HCT116 (cell line): ENCODE data around the gene RASAL2. TPM values are rescaled to one million over a fixed set of nuclear protein-coding genes. Genes with fewer than 3 reads are reported as not detected.

Experiments used
- ATAC-seq: fragments of 200-7000 bp; cut with Tn5 transposase; 2 replicates; pipeline ENCODE4 v1.9.1; 2020; ENCODE audit warnings: mild to moderate bottlenecking, moderate library complexity
- BruUV-seq: library from RNA; stranded (reverse); fragments of 400-500 nt; replicated peaks from 2 replicates; lab custom pipeline; 2021; lab: Mats Ljungman, UMichigan
- CTCF ChIA-PET: fragments of 300-600 bp; sonication (Branson Sonifier 250); formaldehyde crosslinking; loops from one replicate; lab custom pipeline; 2021; ENCODE audit warnings: antibody characterized with exemption; lab: Charles Lee
- POLR2A ChIA-PET: fragments of 300-600, 350-600 bp; sonication (Branson Sonifier 250); formaldehyde crosslinking; loops from one replicate; lab custom pipeline; 2021; ENCODE audit warnings: antibody characterized with exemption; lab: Charles Lee
- RAD21 ChIA-PET, 2 experiments: fragments of 300-600 bp; sonication (Branson Sonifier 250); formaldehyde crosslinking; loops; one replicate each; lab custom pipeline; 2023; ENCODE audit warnings: low total read pairs in 2 of 2; ENCODE audit not compliant: uncharacterized antibody in 2 of 2, unreplicated experiment in 2 of 2, low non-redundant PET in 1 of 2; lab: Charles Lee
- DNase-seq: peaks from one replicate; pipeline ENCODE4 v3.0.0-alpha.2; 2010; ENCODE audit warnings: low read depth, low spot score
- H2AFZ ChIP-seq: fragments of 200-600 bp; shearing (Covaris generic), sonication (generic); 2 replicates; pipeline ENCODE4 v1.6.1; 2017; ENCODE audit warnings: low read depth, mixed run types, mixed read lengths, antibody characterized with exemption, low read length; ENCODE audit not compliant: poor library complexity, severe bottlenecking
- H3K27ac ChIP-seq: 2 replicates; pipeline ENCODE4 v1.5.1; 2012; ENCODE audit warnings: low read depth, low read length
- H3K27me3 ChIP-seq: fragments of 200-600 bp; sonication (generic); 2 replicates; pipeline ENCODE4 v1.6.1; 2016; ENCODE audit warnings: mixed run types, low read length, mixed read lengths; ENCODE audit not compliant: insufficient read depth
- H3K36me3 ChIP-seq, 2 experiments: fragments of 200-500 bp in 1 of 2; fragments of 200-600 bp in 1 of 2; sonication (Bioruptor generic) in 1 of 2; sonication (generic) in 1 of 2; 2 replicates each; pipeline versions ENCODE4 v1.5.1 to v1.6.1; 2014 to 2016; ENCODE audit warnings: low read length in 2 of 2, inconsistent platforms in 1 of 2, mixed read lengths in 1 of 2, mixed run types in 1 of 2; ENCODE audit not compliant: insufficient read depth in 2 of 2, control insufficient read depth in 1 of 2
- H3K4me1 ChIP-seq, 2 experiments: fragments of 200-600 bp in 1 of 2; sonication (generic) in 1 of 2; 2 replicates each; pipeline versions ENCODE4 v1.5.1 to v1.6.1; 2012 to 2017; ENCODE audit warnings: low read length in 2 of 2, inconsistent platforms in 1 of 2, mild to moderate bottlenecking in 1 of 2, mixed read lengths in 1 of 2, mixed run types in 1 of 2, moderate library complexity in 1 of 2; ENCODE audit not compliant: insufficient read depth in 2 of 2, control insufficient read depth in 1 of 2
- H3K4me2 ChIP-seq: fragments of 200-600 bp; sonication (generic); 2 replicates; pipeline ENCODE4 v1.6.1; 2017; ENCODE audit warnings: mixed run types, low read length, mixed read lengths
- H3K4me3 ChIP-seq, 2 experiments: fragments of 200-600 bp in 1 of 2; sonication (generic) in 1 of 2; replicated peaks in 1 of 2; 2 replicates each; pipeline ENCODE4 v1.5.1; 2011 to 2016; ENCODE audit warnings: low read length in 2 of 2, control low read depth in 1 of 2, low read depth in 1 of 2, mild to moderate bottlenecking in 1 of 2, mixed read lengths in 1 of 2, mixed run types in 1 of 2
- H3K79me2 ChIP-seq: fragments of 200-600 bp; sonication (generic); 2 replicates; pipeline ENCODE4 v1.6.1; 2017; ENCODE audit warnings: mild to moderate bottlenecking, mixed run types, low read length, moderate library complexity, mixed read lengths; ENCODE audit not compliant: insufficient read depth
- H3K9ac ChIP-seq: fragments of 200-600 bp; sonication (generic); 2 replicates; pipeline ENCODE4 v1.6.1; 2016; ENCODE audit warnings: low read length, mixed read lengths
- H3K9me2 ChIP-seq: fragments of 200-600 bp; sonication (generic), shearing (Covaris generic); 2 replicates; pipeline ENCODE4 v1.6.1; 2017; ENCODE audit warnings: mixed run types, mild to moderate bottlenecking, moderate library complexity; ENCODE audit not compliant: insufficient read depth
- H3K9me3 ChIP-seq, 2 experiments: fragments of 200-500 bp in 1 of 2; fragments of 200-600 bp in 1 of 2; sonication (Bioruptor generic) in 1 of 2; sonication (generic) in 1 of 2; 2 replicates each; pipeline ENCODE4 v1.6.1; 2014 to 2017; ENCODE audit warnings: low read length in 2 of 2, mixed read lengths in 2 of 2, inconsistent platforms in 1 of 2, low read depth in 1 of 2, mild to moderate bottlenecking in 1 of 2, mixed run types in 1 of 2, moderate library complexity in 1 of 2; ENCODE audit not compliant: control insufficient read depth in 1 of 2, insufficient read depth in 1 of 2
- H4K20me1 ChIP-seq: fragments of 200-600 bp; sonication (generic), shearing (Covaris generic); 2 replicates; pipeline ENCODE4 v1.6.1; 2017; ENCODE audit warnings: mixed run types, mild to moderate bottlenecking, moderate library complexity; ENCODE audit not compliant: insufficient read depth
- ATF3 ChIP-seq: IDR thresholded peaks from 2 replicates; pipeline ENCODE4 v1.6.1; 2012
- CBX3 ChIP-seq: IDR thresholded peaks from 2 replicates; pipeline ENCODE4 v1.6.1; 2012; ENCODE audit warnings: low read depth
- CEBPB ChIP-seq: IDR thresholded peaks from 2 replicates; pipeline ENCODE4 v1.6.1; 2012; ENCODE audit warnings: low read depth
- EGR1 ChIP-seq: IDR thresholded peaks from 2 replicates; pipeline ENCODE4 v1.6.1; 2012; ENCODE audit warnings: low read depth
- EZH2 ChIP-seq: fragments of 200-600 bp; sonication (generic); IDR thresholded peaks from 2 replicates; pipeline ENCODE4 v1.6.1; 2017; ENCODE audit warnings: antibody characterized with exemption, mixed run types
- EZH2phosphoT487 ChIP-seq: fragments of 200-600 bp; IDR thresholded peaks from 2 replicates; pipeline ENCODE4 v1.6.1; 2018; ENCODE audit warnings: antibody characterized with exemption, borderline replicate concordance
- FOSL1 ChIP-seq: IDR thresholded peaks from 2 replicates; pipeline ENCODE4 v1.6.1; 2012; ENCODE audit warnings: low read depth
- JUND ChIP-seq: IDR thresholded peaks from 2 replicates; pipeline ENCODE4 v1.6.1; 2012
- MAX ChIP-seq: IDR thresholded peaks from 2 replicates; pipeline ENCODE4 v1.6.1; 2012
- POLR2A ChIP-seq: IDR thresholded peaks from 2 replicates; pipeline ENCODE4 v1.7.0; 2011; ENCODE audit warnings: borderline replicate concordance; ENCODE audit not compliant: insufficient read depth, insufficient read length; ENCODE audit errors: extremely low read depth
- POLR2AphosphoS5 ChIP-seq: IDR thresholded peaks from 2 replicates; pipeline ENCODE4 v1.6.1; 2011; ENCODE audit warnings: mild to moderate bottlenecking, low read depth, low read length, moderate library complexity
- RAD21 ChIP-seq: IDR thresholded peaks from 2 replicates; pipeline ENCODE4 v1.6.1; 2012; ENCODE audit warnings: low read depth, mild to moderate bottlenecking
- REST ChIP-seq: IDR thresholded peaks from 2 replicates; pipeline ENCODE4 v1.6.1; 2012; ENCODE audit warnings: low read depth
- SIN3A ChIP-seq: IDR thresholded peaks from 2 replicates; pipeline ENCODE4 v1.6.1; 2012; ENCODE audit warnings: low read depth
- SP1 ChIP-seq: IDR thresholded peaks from 2 replicates; pipeline ENCODE4 v1.6.1; 2012; ENCODE audit warnings: low read depth
- TCF7L2 ChIP-seq: IDR thresholded peaks from 2 replicates; pipeline ENCODE4 v1.7.0; 2011; ENCODE audit warnings: borderline replicate concordance, inconsistent platforms; ENCODE audit not compliant: insufficient read depth, insufficient read length; ENCODE audit errors: extremely low read depth
- YY1 ChIP-seq: IDR thresholded peaks from 2 replicates; pipeline ENCODE4 v1.6.1; 2011; ENCODE audit warnings: low read length, low read depth, moderate library complexity, mild to moderate bottlenecking; ENCODE audit not compliant: insufficient replicate concordance; ENCODE audit errors: extremely low read depth
- ZBTB33 ChIP-seq: IDR thresholded peaks from 2 replicates; pipeline ENCODE4 v1.6.1; 2011; ENCODE audit warnings: mild to moderate bottlenecking, low read length, moderate library complexity; ENCODE audit not compliant: insufficient replicate concordance; ENCODE audit errors: extremely low read depth
- ZFX ChIP-seq: fragments of 450-650 bp; IDR thresholded peaks from 2 replicates; pipeline ENCODE4 v1.6.1; 2017
- ZNF274 ChIP-seq: fragments of 200-500 bp; sonication (Bioruptor generic); IDR thresholded peaks from 2 replicates; pipeline ENCODE4 v1.6.1; 2014; ENCODE audit warnings: mild to moderate bottlenecking, low read depth, low read length, inconsistent platforms
- intact Hi-C: fragments of 100-400 bp; cut with micrococcal nuclease; formaldehyde crosslinking; loops from 2 replicates; pipeline ENCODE4 v1.10.0; 2022
- total RNA-seq: library from RNA; stranded (reverse); gene quantifications from one replicate; pipeline ENCODE4 v1.2.1, GENCODE V29; 2021; ENCODE audit not compliant: unreplicated experiment

The RASAL2 gene
- total RNA-seq, 1 experiment from 2014 or later, result 11.7 TPM

GRCh38 chr1:178075333-178075732 is 18.6 kb upstream of the RASAL2 start:
- ATAC-seq, result no peak
- RAD21 ChIA-PET, result no interaction called here

More at GRCh38 chr1:178075333-178075732, 18.6 kb upstream of the RASAL2 start:
- no peaks in the 10 kb centered on the region for H3K79me2 ChIP-seq
- CTCF ChIA-PET, result no interaction called here
- no peaks in the 10 kb centered on the region for H4K20me1 ChIP-seq
- no peaks in the 10 kb centered on the region for H3K4me1 ChIP-seq
- no peaks in the 10 kb centered on the region for H3K27me3 ChIP-seq
- H3K27ac ChIP-seq, result no peak overlapping the region
- TF ChIP-seq EZH2 (no peak), ZNF274 (no peak), ATF3 (no peak), CBX3 (no peak), JUND (no peak), EZH2phosphoT487 (no peak), POLR2A (no peak), TCF7L2 (no peak), MAX (no peak), RAD21 (no peak), CEBPB (no peak), YY1 (no peak), EGR1 (no peak), SIN3A (no peak), ZFX (no peak), POLR2AphosphoS5 (no peak), ZBTB33 (no peak), FOSL1 (no peak), REST (no peak), SP1 (no peak)
- no peak overlapping the region for H3K4me3 ChIP-seq
- no peak overlapping the region for H3K4me2 ChIP-seq
- intact Hi-C loops, result no loop called here
- no TSS peak for BruUV-seq
- no peaks in the 10 kb centered on the region for H3K36me3 ChIP-seq
- no peaks in the 10 kb centered on the region for H3K9me2 ChIP-seq
- no peak overlapping the region for H3K9ac ChIP-seq
- no peak for DNase-seq
- H2AFZ ChIP-seq, result no peak overlapping the region
- no peaks in the 10 kb centered on the region for H3K9me3 ChIP-seq
- POLR2A ChIA-PET, result no interaction called here
